Ammon's horn (tissue), 1 donor: Measurements from ENCODE around the gene SLC39A11.

Source experiments
- DNase-seq: peaks from one replicate; pipeline ENCODE4 v3.0.0-alpha.2; 2016; ENCODE audit warnings: low spot score

SLC39A11 gene

GRCh38 chr17:72747501-72747900 is 345.0 kb downstream of the SLC39A11 start:
- DNase-seq = no peak

- no peak for DNase-seq
Observed at GRCh38 chr17:72745241-72745640, 347.2 kb downstream of the SLC39A11 start.

DNA sequence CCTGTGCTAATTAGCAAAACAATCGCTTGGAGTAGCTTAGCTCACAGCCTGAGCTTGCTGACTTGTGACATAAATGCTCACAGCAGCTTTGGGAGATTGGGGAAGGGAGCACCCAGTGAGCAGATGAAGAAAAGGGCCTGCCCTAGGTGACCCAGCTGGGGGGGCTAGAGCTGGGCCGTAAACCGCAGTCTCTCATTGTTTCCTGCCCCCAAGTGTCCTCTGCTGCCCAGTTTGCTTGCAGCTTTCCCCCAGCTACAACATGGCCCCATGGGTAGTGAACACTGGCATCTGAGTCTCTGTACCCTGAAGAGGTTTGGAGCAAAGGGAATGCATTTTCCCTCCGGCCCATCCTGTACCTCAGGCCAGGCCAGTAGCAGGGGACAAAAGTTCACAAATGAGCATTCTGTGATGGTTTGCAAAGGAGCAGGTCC is 349.4 kb downstream of the SLC39A11 start:
- no peak for DNase-seq

- DNase-seq = no peak
Observed at GRCh38 chr17:72737151-72737690, 355.3 kb downstream of the SLC39A11 start.

DNA sequence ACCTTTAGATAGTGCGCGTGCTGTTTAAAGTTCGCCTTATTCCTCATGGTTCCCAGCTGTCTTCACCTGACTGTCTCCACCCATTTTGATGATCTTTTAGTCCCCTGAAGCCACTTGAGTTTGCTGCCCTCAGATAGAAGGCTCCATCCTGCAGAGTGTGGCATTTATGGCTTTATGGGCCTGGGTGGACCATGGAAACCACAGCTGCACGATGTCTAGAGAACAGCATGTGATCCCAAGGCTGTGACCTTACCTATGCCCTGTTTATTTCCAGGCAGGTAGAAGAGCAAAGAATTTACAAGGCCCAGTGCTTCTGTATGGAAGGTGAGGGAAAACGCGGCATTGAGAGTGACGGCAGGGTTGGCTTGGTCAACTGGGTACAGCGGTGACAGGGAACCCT is 356.9 kb downstream of the SLC39A11 start:
- DNase-seq = no peak

DNA sequence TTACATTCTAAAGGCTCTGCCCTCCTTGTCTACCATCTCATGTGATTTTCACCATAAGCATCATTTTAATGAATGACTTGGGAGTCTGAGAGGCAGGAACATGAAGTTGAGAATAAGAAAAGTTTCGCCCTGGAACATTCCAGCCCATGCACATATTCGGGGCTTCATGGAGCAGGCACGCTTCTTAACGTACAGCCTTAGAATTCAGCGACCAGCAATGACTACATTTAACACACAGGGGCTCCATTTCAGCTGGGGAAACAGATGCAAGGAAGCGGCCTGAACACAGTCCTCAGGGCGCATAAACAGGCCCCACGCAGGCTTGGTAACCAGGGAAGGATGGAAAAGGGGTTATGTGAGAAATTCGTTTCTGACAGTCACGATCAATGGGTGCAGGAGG is 357.4 kb downstream of the SLC39A11 start:
- no peak for DNase-seq

- no peak for DNase-seq
Observed at GRCh38 chr17:72734613-72735012, 357.9 kb downstream of the SLC39A11 start.

GRCh38 chr17:72733619-72734282 is 358.7 kb downstream of the SLC39A11 start:
- no peak for DNase-seq

DNA sequence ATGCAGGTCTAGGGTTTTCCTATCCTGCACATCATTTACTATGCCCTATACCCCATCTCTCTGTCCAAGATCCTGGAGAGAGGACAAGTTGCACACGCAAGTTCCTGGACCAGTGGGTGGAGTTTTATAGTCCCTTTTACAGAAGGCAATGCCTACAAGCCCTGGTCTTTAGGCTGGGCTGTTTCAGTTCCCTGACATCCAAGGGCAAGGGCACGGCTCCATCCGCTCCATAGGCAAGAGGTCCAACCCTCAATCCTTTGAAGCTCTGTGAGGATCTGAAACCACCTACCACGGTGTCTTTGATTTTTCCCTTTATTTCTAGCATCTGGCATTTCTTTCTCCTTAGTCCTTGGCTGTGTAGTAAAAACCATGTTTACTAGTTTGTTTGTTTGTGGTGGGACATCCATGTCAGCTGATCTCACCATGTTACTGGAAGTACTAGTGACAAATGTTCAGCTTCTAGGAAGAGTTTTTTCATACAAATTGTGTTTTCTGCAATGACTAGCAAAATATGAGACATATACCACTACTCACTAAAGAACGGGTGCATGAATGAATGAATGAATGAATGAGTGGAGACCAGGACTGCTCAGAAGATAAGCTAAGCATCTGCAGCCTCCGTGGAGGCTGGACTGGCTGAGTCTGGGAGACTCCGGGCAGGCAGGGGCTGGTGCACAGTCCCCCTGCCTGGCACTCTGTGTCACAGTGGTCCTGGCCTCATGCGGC is 359.4 kb downstream of the SLC39A11 start:
- no peak for DNase-seq

GRCh38 chr17:72730077-72730476 is 362.4 kb downstream of the SLC39A11 start:
- no peak for DNase-seq

DNA sequence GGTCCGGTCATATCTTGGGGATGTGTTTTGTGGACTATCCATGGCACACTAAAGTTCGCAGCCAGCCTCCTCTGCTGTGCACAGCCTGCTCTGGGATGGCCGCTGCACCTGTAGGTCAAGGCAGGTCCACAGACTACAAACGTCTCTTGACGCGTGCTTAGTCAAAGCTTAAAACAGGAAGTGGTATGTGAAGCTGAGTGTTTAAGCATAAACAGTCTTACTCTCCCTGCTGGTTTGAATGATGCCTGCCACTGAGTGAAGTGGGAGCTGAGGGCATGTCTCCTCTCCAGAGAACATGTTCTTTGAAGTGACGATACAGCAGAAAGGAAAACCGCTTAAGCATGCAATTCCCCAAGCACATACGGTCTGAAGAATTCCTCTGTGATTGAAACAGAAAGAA is 365.6 kb downstream of the SLC39A11 start:
- DNase-seq = no peak

DNA sequence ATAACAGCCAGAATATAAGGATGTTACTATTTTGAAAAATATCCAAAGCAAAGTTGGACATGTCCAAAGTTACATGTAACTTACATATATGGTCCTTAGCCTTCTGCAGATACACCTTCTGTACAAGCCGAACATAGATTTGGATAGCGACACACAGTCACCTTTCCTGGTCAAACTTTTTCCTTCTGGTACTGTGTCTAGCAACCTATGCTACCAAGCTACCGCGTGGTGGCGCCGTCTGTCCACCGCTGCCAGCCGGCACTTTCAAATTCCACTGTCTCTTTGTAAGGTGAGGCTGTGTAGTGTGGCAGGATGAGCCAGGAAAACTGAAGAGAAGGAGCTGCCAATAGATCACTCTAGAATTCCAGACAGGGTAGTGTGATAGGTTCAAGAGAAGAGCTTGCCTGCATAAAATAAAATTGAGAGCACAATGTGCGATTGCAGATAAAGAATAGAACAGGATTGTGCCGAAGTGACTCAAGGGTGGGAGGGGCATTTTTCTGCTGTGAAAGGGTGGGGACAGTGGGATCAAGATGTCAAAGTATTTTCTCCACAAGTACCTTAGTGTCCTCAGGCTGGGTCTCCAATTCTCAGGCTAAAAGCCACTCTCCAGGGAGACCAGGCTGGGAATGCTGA is 366.9 kb downstream of the SLC39A11 start:
- DNase-seq = peak; percentile 86

DNA sequence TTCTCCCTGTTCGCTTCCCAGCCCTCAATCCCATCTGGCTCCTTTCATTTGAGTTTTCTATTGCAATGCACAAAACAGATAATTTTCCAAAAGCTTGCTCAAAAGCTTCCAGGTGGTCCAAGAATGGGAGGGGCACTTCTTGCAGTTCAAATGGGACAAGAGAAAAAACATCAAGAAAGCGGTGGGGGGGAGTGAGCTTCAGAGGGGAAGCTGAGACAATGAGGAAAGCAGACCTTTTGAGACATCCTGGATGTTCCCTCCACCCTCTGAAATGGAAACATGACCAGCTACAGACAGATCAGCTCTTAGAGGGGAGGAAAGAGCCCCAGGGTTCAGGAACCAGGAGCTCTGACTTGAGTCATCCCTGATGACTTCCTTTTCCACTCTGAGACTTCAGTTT is 368.2 kb downstream of the SLC39A11 start:
- no peak for DNase-seq

DNA sequence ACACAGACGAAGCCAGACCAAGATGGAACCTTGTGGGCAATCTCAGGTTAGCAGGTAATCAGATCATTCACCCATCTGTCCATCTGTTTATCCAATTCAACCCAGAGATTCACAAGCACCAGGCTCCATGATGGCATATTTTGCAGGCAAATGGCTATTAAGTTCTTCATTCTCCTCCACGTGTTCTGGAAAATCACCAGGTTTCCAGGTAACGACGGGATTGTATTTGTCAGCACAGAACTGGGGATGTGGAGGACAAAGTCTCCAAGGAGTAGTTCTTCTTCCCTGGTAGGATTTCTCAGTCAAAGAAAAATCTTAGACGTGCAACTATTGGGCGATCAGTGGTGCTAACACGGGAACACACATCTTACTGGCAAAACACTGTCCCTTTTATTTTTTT is 368.8 kb downstream of the SLC39A11 start:
- DNase-seq = no peak

GRCh38 chr17:72720494-72720825 is 372.0 kb downstream of the SLC39A11 start:
- no peak for DNase-seq

- DNase-seq = peak; percentile 24
Observed at GRCh38 chr17:72719578-72720493, 372.7 kb downstream of the SLC39A11 start.

- no peak for DNase-seq
Observed at GRCh38 chr17:72719206-72719577, 373.3 kb downstream of the SLC39A11 start.

- DNase-seq = no peak
Observed at GRCh38 chr17:72717676-72718075, 374.8 kb downstream of the SLC39A11 start.

- DNase-seq = no peak
Observed at GRCh38 chr17:72717276-72717675, 375.2 kb downstream of the SLC39A11 start.

DNA sequence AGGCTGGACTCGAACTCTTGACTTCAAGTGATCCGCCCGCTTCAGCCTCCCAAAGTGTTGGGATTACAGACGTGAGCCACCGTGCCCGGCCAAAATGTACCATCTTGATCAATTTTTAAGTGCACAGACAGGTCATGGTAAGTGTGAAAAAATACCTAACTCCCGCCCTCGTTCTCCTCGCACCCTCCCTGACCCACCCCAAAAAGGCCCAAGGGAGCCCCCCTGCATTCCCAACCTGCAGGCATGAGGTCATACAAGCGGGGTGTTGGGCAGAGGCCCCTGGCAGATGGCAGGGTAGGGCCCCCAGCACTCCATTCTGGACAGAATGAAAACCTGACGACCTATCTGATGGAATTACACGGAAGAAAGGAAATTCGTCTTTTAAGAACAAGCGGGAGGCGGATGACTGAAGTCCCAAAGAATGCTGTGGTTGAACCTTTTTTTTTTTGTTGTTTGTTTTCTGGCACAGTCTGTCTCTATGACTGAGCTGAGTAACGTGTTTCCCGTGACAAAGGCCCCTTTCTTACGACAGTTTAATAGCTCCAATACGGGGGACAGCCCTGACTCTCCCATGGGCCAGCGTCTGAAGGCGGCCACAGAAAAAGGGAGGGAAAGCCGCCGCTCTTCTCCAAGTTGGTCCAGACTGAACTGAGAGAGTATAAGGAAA is 376.4 kb downstream of the SLC39A11 start:
- DNase-seq = peak; percentile 42

DNA sequence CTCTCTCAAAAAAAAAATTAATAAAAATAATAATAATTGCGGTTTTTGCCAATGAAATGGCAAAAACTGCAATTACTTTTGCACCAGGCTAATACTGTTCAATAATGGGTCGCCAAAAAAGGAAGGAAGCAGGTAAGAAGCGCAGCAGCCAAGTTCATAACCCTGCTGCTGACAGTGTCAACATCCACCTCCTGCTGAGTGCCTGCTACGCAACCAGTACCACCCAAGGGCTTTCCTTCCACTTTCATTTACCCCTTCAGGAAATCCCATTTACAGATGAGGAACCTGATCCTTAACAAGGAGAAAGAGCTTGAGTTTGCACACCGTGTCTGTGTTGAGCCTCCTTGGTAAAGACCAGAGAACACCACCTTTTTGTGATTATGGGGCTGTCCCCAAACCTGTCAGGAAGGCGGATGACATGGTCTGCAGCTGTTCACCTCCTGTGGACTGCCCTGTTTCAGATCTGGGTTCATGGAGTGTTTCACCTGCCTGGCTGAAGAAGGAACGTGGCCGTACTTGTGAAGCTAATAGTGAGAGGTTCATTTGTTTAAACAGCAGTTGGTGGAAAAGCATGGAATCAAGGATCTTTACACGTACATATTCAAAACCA is 378.0 kb downstream of the SLC39A11 start:
- no peak for DNase-seq
